HepG2 (cell line): Measurements from ENCODE around the gene MGMT. TPM values are rescaled to one million over a fixed set of nuclear protein-coding genes. Genes with fewer than 3 reads are reported as not detected.

ENCODE experiments used
- ATAC-seq: fragments of 200-7000 bp; cut with Tn5 transposase; 3 replicates; pipeline ENCODE4 v1.9.1; 2020; ENCODE audit warnings: mild to moderate bottlenecking, moderate library complexity
- BruUV-seq: library from RNA; stranded (reverse); fragments of 400-500 nt; replicated peaks from 2 replicates; lab custom pipeline; 2021; lab: Mats Ljungman, UMichigan
- CTCF ChIA-PET: fragments of 300-600 bp; formaldehyde crosslinking; extraction: SDS; loops from one replicate; lab custom pipeline; 2021; ENCODE audit warnings: low total read pairs, inconsistent platforms, low intra/inter-chr PET ratio; lab: Yijun Ruan, JAX
- POLR2A ChIA-PET: fragments of 350-600 bp; sonication (Branson Sonifier 250); formaldehyde crosslinking; loops from one replicate; lab custom pipeline; 2020; ENCODE audit warnings: antibody characterized with exemption, inconsistent platforms; lab: Yijun Ruan, JAX
- DNase-seq: peaks from one replicate; pipeline ENCODE4 v3.0.0-alpha.2; 2015; ENCODE audit warnings: low spot score
- FAIRE-seq: peaks from 3 replicates; lab custom pipeline; 2011; peaks lifted over from hg19 to GRCh38; lab: Jason Lieb, UNC
- H2AFZ ChIP-seq: one replicate; pipeline ENCODE4 v1.6.1; 2011; ENCODE audit warnings: low read length, inconsistent platforms
- H3K27ac ChIP-seq: fragments of 300-600 bp; 3 replicates; pipeline ENCODE4 v1.8.0; 2011; ENCODE audit warnings: mixed run types, mild to moderate bottlenecking, mixed read lengths, low read length, inconsistent platforms; ENCODE audit not compliant: insufficient read depth; ENCODE audit errors: extremely low read length
- H3K27me3 ChIP-seq, 2 experiments: fragments of 200-600 bp in 1 of 2; 2 replicates in 1 of 2; 3 replicates in 1 of 2; pipeline versions ENCODE4 v1.6.0 to v1.8.0; 2011; ENCODE audit warnings: low read length in 2 of 2, mild to moderate bottlenecking in 2 of 2, moderate library complexity in 2 of 2, inconsistent platforms in 1 of 2; ENCODE audit not compliant: insufficient read depth in 2 of 2, control insufficient read depth in 1 of 2
- H3K36me3 ChIP-seq, 2 experiments: fragments of 200-600 bp in 1 of 2; replicated peaks in 1 of 2; 2 replicates in 1 of 2; 3 replicates in 1 of 2; pipeline versions ENCODE4 v1.5.1 to v1.8.0; 2011; ENCODE audit warnings: low read length in 2 of 2, inconsistent platforms in 1 of 2; ENCODE audit not compliant: insufficient read depth in 2 of 2, control insufficient read depth in 1 of 2
- H3K4me1 ChIP-seq: 2 replicates; pipeline ENCODE4 v1.5.1; 2012; ENCODE audit warnings: low read length, inconsistent platforms; ENCODE audit not compliant: insufficient read depth
- H3K4me2 ChIP-seq: 2 replicates; pipeline ENCODE4 v1.6.0; 2011; ENCODE audit warnings: low read depth, low read length, inconsistent platforms
- H3K4me3 ChIP-seq, 3 experiments: fragments of 200-600 bp in 1 of 3; sonication (generic), shearing (Covaris generic) in 1 of 3; replicated peaks in 1 of 3; 2 replicates each; pipeline ENCODE4 v1.5.1; 2011 to 2016; ENCODE audit warnings: low read length in 3 of 3, inconsistent platforms in 2 of 3, low read depth in 2 of 3, mild to moderate bottlenecking in 2 of 3, control low read depth in 1 of 3, mixed read lengths in 1 of 3; ENCODE audit not compliant: insufficient read depth in 1 of 3
- H3K79me2 ChIP-seq: one replicate; pipeline ENCODE4 v1.6.1; 2011; ENCODE audit warnings: low read length, inconsistent platforms; ENCODE audit not compliant: insufficient read depth
- H3K9ac ChIP-seq: 2 replicates; pipeline ENCODE4 v1.6.0; 2011; ENCODE audit warnings: mild to moderate bottlenecking, low read depth, low read length, inconsistent platforms; ENCODE audit not compliant: insufficient read depth
- H3K9me3 ChIP-seq: 2 replicates; pipeline ENCODE4 v1.5.1; 2012; ENCODE audit warnings: mild to moderate bottlenecking, low read length
- H4K20me1 ChIP-seq: 2 replicates; pipeline ENCODE4 v1.6.0; 2011; ENCODE audit warnings: inconsistent platforms, mild to moderate bottlenecking, low read length, moderate library complexity; ENCODE audit not compliant: insufficient read depth
- DMAP1 ChIP-seq: IDR thresholded peaks from 2 replicates; pipeline ENCODE4 v1.6.1; 2016
- FOXA3 ChIP-seq: IDR thresholded peaks from 2 replicates; pipeline ENCODE4 v1.6.1; 2016; ENCODE audit warnings: missing genetic modification reagents, missing compliant biosample characterization
- HIVEP1 ChIP-seq: sonication (generic); formaldehyde crosslinking; IDR thresholded peaks from 2 replicates; pipeline ENCODE4 v1.4.0; 2020; ENCODE audit warnings: mild to moderate bottlenecking, missing genetic modification reagents
- HOXA7 ChIP-seq: sonication (generic); formaldehyde crosslinking; IDR thresholded peaks from 2 replicates; pipeline ENCODE4 v1.8.1; 2022; ENCODE audit warnings: mild to moderate bottlenecking, missing genetic modification reagents, moderate library complexity
- KDM6A ChIP-seq: IDR thresholded peaks from 2 replicates; pipeline ENCODE4 v1.6.1; 2016; ENCODE audit warnings: low read depth
- KLF13 ChIP-seq: sonication (generic); formaldehyde crosslinking; IDR thresholded peaks from 2 replicates; pipeline ENCODE4 v1.4.0; 2020; ENCODE audit warnings: mild to moderate bottlenecking, missing genetic modification reagents
- MTA1 ChIP-seq: sonication (generic); formaldehyde crosslinking; IDR thresholded peaks from 2 replicates; pipeline ENCODE4 v1.4.0; 2020; ENCODE audit warnings: missing genetic modification reagents, mild to moderate bottlenecking, borderline replicate concordance
- PLRG1 ChIP-seq: fragments of 450-650 bp; conservative IDR thresholded peaks from 2 replicates; pipeline ENCODE4 v1.6.1; 2016
- RBM39 ChIP-seq: fragments of 200-400 bp; formaldehyde crosslinking; IDR thresholded peaks from one replicate; pipeline ENCODE4 v1.6.1; 2018; ENCODE audit warnings: antibody characterized with exemption, mild to moderate bottlenecking, low read depth, low read length; ENCODE audit not compliant: poor library complexity, severe bottlenecking
- ZNF235 ChIP-seq: sonication (generic); formaldehyde crosslinking; IDR thresholded peaks from 2 replicates; pipeline ENCODE4 v1.8.1; 2023; ENCODE audit warnings: mild to moderate bottlenecking, missing genetic modification reagents, borderline replicate concordance
- ZNF431 ChIP-seq: sonication (generic); formaldehyde crosslinking; IDR thresholded peaks from 2 replicates; pipeline ENCODE4 v1.9.0; 2022; ENCODE audit warnings: missing genetic modification reagents, low read depth, mild to moderate bottlenecking, borderline replicate concordance
- ZNF768 ChIP-seq: sonication (generic); formaldehyde crosslinking; IDR thresholded peaks from 2 replicates; pipeline ENCODE4 v1.4.0; 2020; ENCODE audit warnings: missing genetic modification reagents
- ZSCAN30 ChIP-seq: sonication (generic); formaldehyde crosslinking; IDR thresholded peaks from 2 replicates; pipeline ENCODE4 v1.5.0; 2020; ENCODE audit warnings: mild to moderate bottlenecking, missing genetic modification reagents
- WGBS: methylation state at CpG from one replicate; pipeline ENCODE4 v1.1.6; 2017; ENCODE audit warnings: low lambda C conversion rate; 5-methylcytosine and 5-hydroxymethylcytosine counted together
- in situ Hi-C: cut with HindIII; loops from 2 replicates; pipeline ENCODE4 v1.10.0; 2017; ENCODE audit warnings: low pct_unique_long_range_greater_than_20kb; ENCODE audit not compliant: extremely low pct_ligation_motif_present
- intact Hi-C: fragments of 100-400 bp; cut with micrococcal nuclease; formaldehyde crosslinking; loops from one replicate; pipeline ENCODE4 v1.10.0; 2022; ENCODE audit not compliant: unreplicated experiment
- polyA plus RNA-seq, 8 experiments: library from polyadenylated mRNA; depleted of rRNA in 3 of 8; stranded (reverse) in 7 of 8; unstranded in 1 of 8; fragments of >200 nt; fragmentation: Illumina TruSeq in 4 of 8; extraction: Trizol in 4 of 8; gene quantifications; 2 replicates each; pipeline versions ENCODE4 v1.2.1 to v1.2.3, GENCODE V29; 2011 to 2016; ENCODE audit warnings: low read depth in 4 of 8, missing spikeins in 1 of 8, mixed read lengths in 1 of 8; ENCODE audit not compliant: insufficient read depth in 1 of 8
- total RNA-seq, 5 experiments: library from RNA; depleted of rRNA; stranded (reverse); fragments of >200 nt; fragmentation: Illumina TruSeq; extraction: Trizol; gene quantifications; 2 replicates each; pipeline ENCODE4 v1.2.3, GENCODE V29; 2016; ENCODE audit warnings: low read depth in 1 of 5
- TF ChIP-seq, protein P1 (sequence below): sonication (generic); formaldehyde crosslinking; IDR thresholded peaks from 2 replicates; pipeline ENCODE4 v1.8.1; 2023; ENCODE audit warnings: missing genetic modification reagents, mild to moderate bottlenecking, borderline replicate concordance
- TF ChIP-seq, protein P2 (sequence below): sonication (generic); formaldehyde crosslinking; conservative IDR thresholded peaks from 2 replicates; pipeline ENCODE4 v1.4.0; 2020; ENCODE audit warnings: missing genetic modification reagents
- TF ChIP-seq, protein P3 (sequence below): sonication (generic); formaldehyde crosslinking; IDR thresholded peaks from 2 replicates; pipeline ENCODE4 v1.4.0; 2020; ENCODE audit warnings: missing genetic modification reagents, borderline replicate concordance

MGMT gene
- total and polyA plus RNA-seq, 2 of the 13 experiments (the other 11 are each of a cell fraction or from before 2014, with no cell fraction given) = 12.0 to 19.5 TPM

DNA sequence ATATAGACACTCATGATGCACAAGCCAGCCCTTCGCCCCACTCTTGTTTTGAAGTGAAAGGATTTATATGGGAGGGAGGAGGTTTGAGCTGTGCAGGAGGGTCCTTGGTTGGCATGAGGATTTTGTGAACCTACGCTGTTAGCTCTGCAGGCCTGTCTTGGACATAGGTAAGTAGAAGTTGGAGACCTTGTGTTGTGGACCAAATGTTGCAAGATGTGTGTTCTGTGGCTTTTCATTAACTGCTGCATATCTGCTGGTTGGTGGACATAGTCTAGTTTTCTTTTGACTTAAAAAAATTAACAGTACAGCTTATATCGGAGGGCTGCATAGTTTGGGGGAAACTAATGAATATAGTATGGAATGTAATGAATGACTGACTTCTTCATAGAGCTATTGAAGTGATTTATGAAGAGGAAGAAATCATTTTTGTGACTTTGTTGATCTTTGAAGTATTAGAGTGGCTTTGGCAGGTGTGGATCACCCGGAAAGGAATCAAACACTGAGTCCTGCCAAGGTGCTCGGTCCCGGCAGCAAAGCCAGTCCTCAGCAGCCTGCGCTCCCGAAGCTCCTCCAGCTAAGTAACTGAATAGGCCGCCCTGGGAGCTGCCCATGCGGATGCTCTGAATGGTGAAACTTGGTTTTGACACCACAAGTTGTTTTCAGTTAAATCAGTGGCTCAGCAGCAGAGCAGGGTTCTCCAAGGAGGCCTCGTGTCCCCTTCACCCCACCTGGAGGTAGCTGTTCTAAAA, 3.2 kb downstream of the MGMT start:
- ATAC-seq = peak; percentile 69
- H3K4me1 ChIP-seq = peaks cover 64% of the 10 kb centered on the region
- WGBS = 14% methylated on average over 7 of the region's 11 CpGs
- ChIA-PET POLR2A (interaction anchor here (0.9 to 1.1 kb wide), 3 partner anchors 8 to 60 kb away, joined by 3 to 5 read pairs (median 3); no protein-coding TSS in a partner anchor), CTCF (no interaction called here)
- FAIRE-seq = peak; percentile 85
- no peaks in the 10 kb centered on the region for H3K36me3 ChIP-seq
- H3K27me3 ChIP-seq = no peaks in the 10 kb centered on the region
- intact Hi-C loops = no loop called here
- peak overlapping the region; percentile 65 for H3K4me2 ChIP-seq
- H2AFZ ChIP-seq = no peak overlapping the region
- peak; percentile 72 for DNase-seq
- BruUV-seq = TSS peak; percentile 43
- H3K9ac ChIP-seq = peak overlapping the region; percentile 16
- peak overlapping the region; percentile 66 for H3K27ac ChIP-seq
- no peaks in the 10 kb centered on the region for H4K20me1 ChIP-seq
- H3K9me3 ChIP-seq = no peaks in the 10 kb centered on the region
- in situ Hi-C loops = no loop called here
- peak overlapping the region; percentile 2 to 58 (median 31); a peak in 4 of 6 replicates for H3K4me3 ChIP-seq
- peaks cover 33% of the 10 kb centered on the region for H3K79me2 ChIP-seq
- TF ChIP-seq, protein P1, sequence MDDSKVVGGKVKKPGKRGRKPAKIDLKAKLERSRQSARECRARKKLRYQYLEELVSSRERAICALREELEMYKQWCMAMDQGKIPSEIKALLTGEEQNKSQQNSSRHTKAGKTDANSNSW (CRISPR knock-in tag) = no peak
- TF ChIP-seq ZNF431 (CRISPR knock-in tag) (no peak), ZNF235 (CRISPR knock-in tag) (no peak), DMAP1 (CRISPR knock-in tag) (no peak), ZSCAN30 (CRISPR knock-in tag) (no peak), KLF13 (CRISPR knock-in tag) (no peak), PLRG1 (no peak), RBM39 (no peak), KDM6A (CRISPR knock-in tag) (peak; percentile 72), HOXA7 (CRISPR knock-in tag) (no peak), MTA1 (CRISPR knock-in tag) (no peak; the same call in 1 of the 2 replicates), FOXA3 (CRISPR knock-in tag) (peak; percentile 69), HIVEP1 (CRISPR knock-in tag) (no peak), ZNF768 (CRISPR knock-in tag) (no peak)
- TF ChIP-seq, protein P2, sequence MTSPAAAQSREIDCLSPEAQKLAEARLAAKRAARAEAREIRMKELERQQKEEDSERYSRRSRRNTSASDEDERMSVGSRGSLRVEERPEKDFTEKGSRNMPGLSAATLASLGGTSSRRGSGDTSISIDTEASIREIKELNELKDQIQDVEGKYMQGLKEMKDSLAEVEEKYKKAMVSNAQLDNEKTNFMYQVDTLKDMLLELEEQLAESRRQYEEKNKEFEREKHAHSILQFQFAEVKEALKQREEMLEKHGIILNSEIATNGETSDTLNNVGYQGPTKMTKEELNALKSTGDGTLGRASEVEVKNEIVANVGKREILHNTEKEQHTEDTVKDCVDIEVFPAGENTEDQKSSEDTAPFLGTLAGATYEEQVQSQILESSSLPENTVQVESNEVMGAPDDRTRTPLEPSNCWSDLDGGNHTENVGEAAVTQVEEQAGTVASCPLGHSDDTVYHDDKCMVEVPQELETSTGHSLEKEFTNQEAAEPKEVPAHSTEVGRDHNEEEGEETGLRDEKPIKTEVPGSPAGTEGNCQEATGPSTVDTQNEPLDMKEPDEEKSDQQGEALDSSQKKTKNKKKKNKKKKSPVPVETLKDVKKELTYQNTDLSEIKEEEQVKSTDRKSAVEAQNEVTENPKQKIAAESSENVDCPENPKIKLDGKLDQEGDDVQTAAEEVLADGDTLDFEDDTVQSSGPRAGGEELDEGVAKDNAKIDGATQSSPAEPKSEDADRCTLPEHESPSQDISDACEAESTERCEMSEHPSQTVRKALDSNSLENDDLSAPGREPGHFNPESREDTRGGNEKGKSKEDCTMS (CRISPR knock-in tag) = no peak
- TF ChIP-seq, protein P3, sequence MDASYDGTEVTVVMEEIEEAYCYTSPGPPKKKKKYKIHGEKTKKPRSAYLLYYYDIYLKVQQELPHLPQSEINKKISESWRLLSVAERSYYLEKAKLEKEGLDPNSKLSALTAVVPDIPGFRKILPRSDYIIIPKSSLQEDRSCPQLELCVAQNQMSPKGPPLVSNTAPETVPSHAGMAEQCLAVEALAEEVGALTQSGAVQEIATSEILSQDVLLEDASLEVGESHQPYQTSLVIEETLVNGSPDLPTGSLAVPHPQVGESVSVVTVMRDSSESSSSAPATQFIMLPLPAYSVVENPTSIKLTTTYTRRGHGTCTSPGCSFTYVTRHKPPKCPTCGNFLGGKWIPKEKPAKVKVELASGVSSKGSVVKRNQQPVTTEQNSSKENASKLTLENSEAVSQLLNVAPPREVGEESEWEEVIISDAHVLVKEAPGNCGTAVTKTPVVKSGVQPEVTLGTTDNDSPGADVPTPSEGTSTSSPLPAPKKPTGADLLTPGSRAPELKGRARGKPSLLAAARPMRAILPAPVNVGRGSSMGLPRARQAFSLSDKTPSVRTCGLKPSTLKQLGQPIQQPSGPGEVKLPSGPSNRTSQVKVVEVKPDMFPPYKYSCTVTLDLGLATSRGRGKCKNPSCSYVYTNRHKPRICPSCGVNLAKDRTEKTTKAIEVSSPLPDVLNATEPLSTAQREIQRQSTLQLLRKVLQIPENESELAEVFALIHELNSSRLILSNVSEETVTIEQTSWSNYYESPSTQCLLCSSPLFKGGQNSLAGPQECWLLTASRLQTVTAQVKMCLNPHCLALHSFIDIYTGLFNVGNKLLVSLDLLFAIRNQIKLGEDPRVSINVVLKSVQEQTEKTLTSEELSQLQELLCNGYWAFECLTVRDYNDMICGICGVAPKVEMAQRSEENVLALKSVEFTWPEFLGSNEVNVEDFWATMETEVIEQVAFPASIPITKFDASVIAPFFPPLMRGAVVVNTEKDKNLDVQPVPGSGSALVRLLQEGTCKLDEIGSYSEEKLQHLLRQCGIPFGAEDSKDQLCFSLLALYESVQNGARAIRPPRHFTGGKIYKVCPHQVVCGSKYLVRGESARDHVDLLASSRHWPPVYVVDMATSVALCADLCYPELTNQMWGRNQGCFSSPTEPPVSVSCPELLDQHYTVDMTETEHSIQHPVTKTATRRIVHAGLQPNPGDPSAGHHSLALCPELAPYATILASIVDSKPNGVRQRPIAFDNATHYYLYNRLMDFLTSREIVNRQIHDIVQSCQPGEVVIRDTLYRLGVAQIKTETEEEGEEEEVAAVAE (CRISPR knock-in tag) = no peak
